Measurements from ENCODE around the gene CTDP1. TPM values are rescaled to one million over a fixed set of nuclear protein-coding genes. Genes with fewer than 3 reads are reported as not detected.

Gene CTDP1
- total RNA-seq, 4 donors from 2014 or later, result 18.1 to 40.5 (median 25.7) TPM

DNA sequence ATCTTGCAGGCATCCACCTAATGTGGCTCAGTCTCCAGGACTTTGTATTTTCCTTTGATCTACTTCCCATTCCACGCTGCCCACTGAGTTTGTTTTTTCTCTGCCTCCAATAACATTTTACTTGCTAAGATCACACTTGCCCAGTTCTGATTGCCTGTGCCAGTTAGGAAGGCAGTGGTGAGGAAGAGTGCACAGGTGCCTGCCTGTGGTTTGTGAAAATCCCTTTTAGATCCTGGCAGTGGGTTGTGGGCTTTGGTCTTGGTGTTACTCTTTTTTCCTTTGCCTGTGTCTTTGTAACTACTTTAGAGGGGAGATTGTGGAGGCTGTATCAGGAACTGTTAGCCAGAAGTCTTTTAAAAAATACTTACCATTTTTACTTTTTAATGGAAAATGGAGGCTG lies 81.3 kb downstream of the CTDP1 start:
- H3K4me1 ChIP-seq, result no peaks in the 10 kb centered on the region
- H3K4me3 ChIP-seq, result no peak overlapping the region
- H3K27me3 ChIP-seq, result no peaks in the 10 kb centered on the region
- DNase-seq (ENCODE audit: low spot score in 2 of 2), result no peak
- peaks cover 0 to 57% (median 0%) of the 10 kb centered on the region in 4 donors for H3K9me3 ChIP-seq
- peaks cover 0 to 14% (median 0%) of the 10 kb centered on the region in 3 donors for H3K36me3 ChIP-seq
- H3K27ac ChIP-seq, result no peak overlapping the region
- 88 to 91% methylated on average over 1 of the region's 1 CpG for WGBS, 2 donors
- no peak for TF ChIP-seq POLR2A (IDR thresholded peaks at IDR 0.05)
- TF ChIP-seq EP300 (IDR thresholded peaks at IDR 0.05), result no peak
- TF ChIP-seq, protein P1, sequence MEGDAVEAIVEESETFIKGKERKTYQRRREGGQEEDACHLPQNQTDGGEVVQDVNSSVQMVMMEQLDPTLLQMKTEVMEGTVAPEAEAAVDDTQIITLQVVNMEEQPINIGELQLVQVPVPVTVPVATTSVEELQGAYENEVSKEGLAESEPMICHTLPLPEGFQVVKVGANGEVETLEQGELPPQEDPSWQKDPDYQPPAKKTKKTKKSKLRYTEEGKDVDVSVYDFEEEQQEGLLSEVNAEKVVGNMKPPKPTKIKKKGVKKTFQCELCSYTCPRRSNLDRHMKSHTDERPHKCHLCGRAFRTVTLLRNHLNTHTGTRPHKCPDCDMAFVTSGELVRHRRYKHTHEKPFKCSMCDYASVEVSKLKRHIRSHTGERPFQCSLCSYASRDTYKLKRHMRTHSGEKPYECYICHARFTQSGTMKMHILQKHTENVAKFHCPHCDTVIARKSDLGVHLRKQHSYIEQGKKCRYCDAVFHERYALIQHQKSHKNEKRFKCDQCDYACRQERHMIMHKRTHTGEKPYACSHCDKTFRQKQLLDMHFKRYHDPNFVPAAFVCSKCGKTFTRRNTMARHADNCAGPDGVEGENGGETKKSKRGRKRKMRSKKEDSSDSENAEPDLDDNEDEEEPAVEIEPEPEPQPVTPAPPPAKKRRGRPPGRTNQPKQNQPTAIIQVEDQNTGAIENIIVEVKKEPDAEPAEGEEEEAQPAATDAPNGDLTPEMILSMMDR (IDR thresholded peaks at IDR 0.05), result no peak

DNA sequence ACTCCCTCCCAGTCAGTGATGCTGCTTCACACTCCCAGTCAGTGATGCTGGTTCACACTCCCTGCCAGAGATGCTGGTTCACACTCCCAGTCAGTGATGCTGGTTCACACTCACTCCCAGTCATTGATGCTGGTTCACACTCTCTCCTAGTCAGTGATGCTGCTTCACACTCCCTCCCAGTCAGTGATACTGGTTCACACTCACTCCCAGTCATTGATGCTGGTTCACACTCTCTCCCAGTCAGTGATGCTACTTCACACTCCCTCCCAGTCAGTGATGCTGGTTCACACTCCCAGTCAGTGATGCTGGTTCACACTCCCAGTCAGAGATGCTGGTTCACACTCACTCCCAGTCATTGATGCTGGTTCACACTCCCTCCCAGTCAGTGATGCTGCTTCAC lies 83.8 kb downstream of the CTDP1 start:
- Histone ChIP-seq H3K27me3 (no peaks in the 10 kb centered on the region), H3K4me1 (no peaks in the 10 kb centered on the region), H3K27ac (no peak overlapping the region), H3K9me3 (peaks cover 0 to 57% (median 6%) of the 10 kb centered on the region in 4 donors), H3K36me3 (no peaks in the 10 kb centered on the region), H3K4me3 (no peak overlapping the region)
- TF ChIP-seq EP300 (IDR thresholded peaks at IDR 0.05), result no peak
- TF ChIP-seq, protein P1 (IDR thresholded peaks at IDR 0.05), result no peak
- no peak for TF ChIP-seq POLR2A (IDR thresholded peaks at IDR 0.05)
- no peak for DNase-seq (ENCODE audit: low spot score in 2 of 2)

DNA sequence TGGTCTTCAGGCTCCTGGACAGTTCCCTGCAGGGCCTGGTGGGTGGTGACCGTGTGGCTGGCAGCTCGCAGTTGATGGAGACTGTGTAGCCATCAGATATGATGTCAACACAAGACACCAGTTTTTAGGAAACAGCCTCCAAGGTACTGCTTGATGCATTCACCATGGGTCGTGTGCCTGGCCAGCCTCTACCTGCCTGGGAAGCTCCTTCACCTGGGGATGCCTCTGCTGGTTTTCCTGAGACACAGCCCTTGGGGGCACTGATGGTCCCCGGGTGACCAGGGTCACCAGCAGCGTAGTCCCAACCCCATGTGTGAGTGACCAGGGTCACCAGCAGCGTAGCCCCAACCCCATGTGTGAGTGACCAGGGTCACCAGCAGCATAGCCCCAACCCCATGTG lies 84.5 kb downstream of the CTDP1 start:
- no peak overlapping the region for H3K4me3 ChIP-seq
- no peaks in the 10 kb centered on the region for H3K27me3 ChIP-seq
- H3K9me3 ChIP-seq, result peaks cover 0 to 57% (median 7%) of the 10 kb centered on the region in 4 donors
- H3K4me1 ChIP-seq, result no peaks in the 10 kb centered on the region
- 79 to 89% methylated on average over 3 to 4 of the region's 6 CpGs for WGBS, 2 donors
- no peak for DNase-seq (ENCODE audit: low spot score in 2 of 2)
- H3K36me3 ChIP-seq, result no peaks in the 10 kb centered on the region
- no peak overlapping the region for H3K27ac ChIP-seq
- TF ChIP-seq POLR2A (IDR thresholded peaks at IDR 0.05) (no peak), EP300 (IDR thresholded peaks at IDR 0.05) (no peak)
- TF ChIP-seq, protein P1 (IDR thresholded peaks at IDR 0.05), result no peak

DNA sequence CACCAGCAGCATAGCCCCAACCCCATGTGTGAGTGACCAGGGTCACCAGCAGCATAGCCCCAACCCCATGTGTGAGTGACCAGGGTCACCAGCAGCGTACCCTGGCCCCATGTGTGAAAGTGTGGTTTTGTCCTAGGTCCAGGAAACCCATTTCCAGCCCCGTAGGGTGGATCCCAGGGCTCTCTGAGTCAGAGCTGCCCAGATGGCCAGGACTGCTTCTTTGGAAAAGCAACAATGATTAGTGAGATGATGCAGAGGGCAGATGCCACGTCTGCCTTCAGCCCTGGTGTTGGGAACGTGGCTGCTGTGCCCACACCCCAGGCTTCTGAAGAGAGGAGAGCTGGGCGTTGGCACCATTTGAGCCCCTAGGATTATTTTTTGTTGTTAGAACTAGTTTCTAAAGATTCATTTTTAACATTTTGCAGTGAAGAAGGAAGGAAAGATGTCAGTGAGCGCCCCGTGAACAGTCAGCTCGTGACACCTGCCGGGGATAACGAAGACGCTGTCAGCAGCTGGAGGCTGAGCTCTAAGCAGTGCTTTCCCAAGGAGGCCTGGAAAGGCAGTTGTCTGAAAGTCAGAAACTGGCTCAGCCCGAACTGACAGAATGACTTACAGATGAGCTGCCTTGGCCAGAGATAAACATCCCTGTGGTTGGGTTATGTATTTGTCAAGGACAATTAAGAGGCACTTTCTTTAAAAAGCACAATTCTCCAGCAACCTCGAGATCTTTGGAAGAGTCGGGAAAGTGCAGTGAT lies 86.1 kb downstream of the CTDP1 start:
- H3K4me3 ChIP-seq, result no peak overlapping the region
- H3K36me3 ChIP-seq, result no peaks in the 10 kb centered on the region
- 54 to 72% methylated on average over 12 to 14 of the region's 14 CpGs for WGBS, 2 donors
- DNase-seq (ENCODE audit: low spot score in 2 of 2), result no peak
- no peak overlapping the region for H3K27ac ChIP-seq
- H3K27me3 ChIP-seq, result no peaks in the 10 kb centered on the region
- TF ChIP-seq EP300 (IDR thresholded peaks at IDR 0.05) (no peak), POLR2A (IDR thresholded peaks at IDR 0.05) (no peak)
- TF ChIP-seq, protein P1 (IDR thresholded peaks at IDR 0.05), result no peak
- peaks cover 0 to 57% (median 7%) of the 10 kb centered on the region in 4 donors for H3K9me3 ChIP-seq
- H3K4me1 ChIP-seq, result no peaks in the 10 kb centered on the region

DNA sequence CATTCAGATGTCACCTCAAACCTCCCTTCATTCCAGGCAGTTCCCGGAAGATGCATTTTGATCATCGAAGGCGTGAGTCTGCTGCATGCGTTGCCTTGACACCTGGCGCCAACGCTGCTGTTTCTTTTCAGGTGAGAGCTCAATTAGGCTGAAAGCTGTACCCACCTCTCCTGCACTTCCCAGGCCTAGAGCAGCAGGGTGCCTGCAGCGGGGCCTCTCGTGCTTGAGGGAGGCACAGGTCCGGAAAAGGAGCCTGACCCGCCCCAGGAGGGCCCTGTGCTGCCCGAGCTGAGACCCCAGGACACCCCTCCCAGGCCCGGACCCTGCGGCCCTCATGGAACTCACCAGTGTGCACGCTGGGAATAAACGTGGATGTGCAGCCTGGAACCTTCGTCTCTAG lies 86.7 kb downstream of the CTDP1 start:
- Histone ChIP-seq H3K36me3 (no peaks in the 10 kb centered on the region), H3K4me1 (no peaks in the 10 kb centered on the region), H3K27ac (no peak overlapping the region), H3K9me3 (peaks cover 0 to 52% (median 7%) of the 10 kb centered on the region in 4 donors), H3K4me3 (no peak overlapping the region), H3K27me3 (no peaks in the 10 kb centered on the region)
- TF ChIP-seq EP300 (IDR thresholded peaks at IDR 0.05) (no peak), POLR2A (IDR thresholded peaks at IDR 0.05) (no peak)
- TF ChIP-seq, protein P1 (IDR thresholded peaks at IDR 0.05), result no peak
- WGBS, 2 donors, result 71 to 73% methylated on average over 13 to 14 of the region's 16 CpGs
- no peak for DNase-seq (ENCODE audit: low spot score in 2 of 2)

Measured in tibial nerve (tissue), 4 donors.